IMR-90 (cell line): ENCODE measurements around the gene IRGQ. TPM values are rescaled to one million over a fixed set of nuclear protein-coding genes. Genes with fewer than 3 reads are reported as not detected.

ENCODE experiments used
- ATAC-seq: fragments of 200-7000 bp; cut with Tn5 transposase; 2 replicates; pipeline ENCODE4 v1.9.1; 2020; ENCODE audit warnings: low read depth, mild to moderate bottlenecking, moderate library complexity
- BruUV-seq: library from RNA; stranded (reverse); fragments of 400-500 nt; replicated peaks from 2 replicates; lab custom pipeline; 2021; lab: Mats Ljungman, UMichigan
- CTCF ChIA-PET: fragments of 300-600 bp; formaldehyde crosslinking; extraction: SDS; loops from one replicate; lab custom pipeline; 2021; ENCODE audit warnings: antibody characterized with exemption; lab: Yijun Ruan, JAX
- POLR2A ChIA-PET: fragments of 300-600 bp; sonication (Branson Sonifier 250); formaldehyde crosslinking; loops from one replicate; lab custom pipeline; 2022; ENCODE audit warnings: antibody characterized with exemption; ENCODE audit not compliant: unreplicated experiment; lab: Charles Lee
- DNase-seq: peaks from one replicate; pipeline ENCODE4 v3.0.0; 2013
- H2AFZ ChIP-seq: replicated peaks from 2 replicates; pipeline ENCODE3; 2013; ENCODE audit warnings: low read length, mild to moderate bottlenecking; ENCODE audit not compliant: poor library complexity
- H2AK5ac ChIP-seq: 2 replicates; pipeline ENCODE4 v1.6.1; 2013; ENCODE audit warnings: low read depth, low read length, inconsistent platforms
- H2AK9ac ChIP-seq: replicated peaks from 2 replicates; pipeline ENCODE3; 2013; ENCODE audit warnings: mild to moderate bottlenecking, low read depth, low read length, moderate library complexity; ENCODE audit not compliant: poor library complexity
- H2BK120ac ChIP-seq: 2 replicates; pipeline ENCODE4 v1.6.1; 2013; ENCODE audit warnings: low read depth, low read length, inconsistent platforms
- H2BK15ac ChIP-seq: 3 replicates; pipeline ENCODE4 v1.6.1; 2013; ENCODE audit warnings: low read depth, low read length, inconsistent platforms
- H2BK20ac ChIP-seq: 2 replicates; pipeline ENCODE4 v1.6.1; 2013; ENCODE audit warnings: low read depth, mild to moderate bottlenecking, inconsistent platforms, low read length, moderate library complexity
- H2BK5ac ChIP-seq: 2 replicates; pipeline ENCODE4 v1.6.1; 2013; ENCODE audit warnings: mild to moderate bottlenecking, low read depth, low read length, inconsistent platforms; ENCODE audit not compliant: poor library complexity, severe bottlenecking
- H3K14ac ChIP-seq: replicated peaks from 2 replicates; pipeline ENCODE4 v1.6.1; 2013; ENCODE audit warnings: low read depth, low read length, inconsistent platforms
- H3K18ac ChIP-seq: 2 replicates; pipeline ENCODE4 v1.6.1; 2013; ENCODE audit warnings: low read depth, low read length, control low read depth
- H3K23ac ChIP-seq: 2 replicates; pipeline ENCODE4 v1.6.1; 2013; ENCODE audit warnings: low read depth, low read length, inconsistent platforms
- H3K27ac ChIP-seq: 2 replicates; pipeline ENCODE4 v1.5.1; 2013; ENCODE audit warnings: mild to moderate bottlenecking, control low read depth, low read length; ENCODE audit not compliant: insufficient read depth
- H3K27me3 ChIP-seq: 2 replicates; pipeline ENCODE4 v1.6.1; 2013; ENCODE audit warnings: low read length; ENCODE audit not compliant: control insufficient read depth, insufficient read depth
- H3K36me3 ChIP-seq: 2 replicates; pipeline ENCODE4 v1.6.1; 2013; ENCODE audit warnings: low read length, mixed read lengths; ENCODE audit not compliant: control insufficient read depth, insufficient read depth
- H3K4ac ChIP-seq: 2 replicates; pipeline ENCODE4 v1.6.1; 2013; ENCODE audit warnings: low read depth, low read length, inconsistent platforms
- H3K4me1 ChIP-seq: 2 replicates; pipeline ENCODE4 v1.6.1; 2013; ENCODE audit warnings: low read length, mixed read lengths; ENCODE audit not compliant: control insufficient read depth, insufficient read depth
- H3K4me2 ChIP-seq: 2 replicates; pipeline ENCODE4 v1.6.1; 2013; ENCODE audit warnings: low read depth, mild to moderate bottlenecking, control low read depth, low read length, moderate library complexity
- H3K4me3 ChIP-seq: 2 replicates; pipeline ENCODE4 v1.5.1; 2013; ENCODE audit warnings: low read depth, mild to moderate bottlenecking, control low read depth, low read length, moderate library complexity; ENCODE audit not compliant: insufficient read depth
- H3K56ac ChIP-seq: 2 replicates; pipeline ENCODE4 v1.6.1; 2013; ENCODE audit warnings: low read length, inconsistent platforms; ENCODE audit not compliant: insufficient read depth; ENCODE audit errors: extremely low read depth
- H3K79me1 ChIP-seq, 2 experiments: 2 replicates each; pipeline ENCODE4 v1.6.1; 2013; ENCODE audit warnings: low read length in 2 of 2, inconsistent platforms in 1 of 2, low read depth in 1 of 2
- H3K9ac ChIP-seq: 2 replicates; pipeline ENCODE4 v1.6.1; 2013; ENCODE audit warnings: low read depth, low read length, control low read depth
- H3K9me1 ChIP-seq: 2 replicates; pipeline ENCODE4 v1.6.1; 2013; ENCODE audit warnings: low read length, inconsistent platforms; ENCODE audit not compliant: insufficient read depth
- H3K9me3 ChIP-seq: 2 replicates; pipeline ENCODE4 v1.6.1; 2013; ENCODE audit warnings: low read length; ENCODE audit not compliant: control insufficient read depth, insufficient read depth
- H4K20me1 ChIP-seq: 2 replicates; pipeline ENCODE4 v1.6.1; 2013; ENCODE audit warnings: low read length, inconsistent platforms; ENCODE audit not compliant: insufficient read depth
- H4K5ac ChIP-seq: 2 replicates; pipeline ENCODE4 v1.6.1; 2013; ENCODE audit warnings: mild to moderate bottlenecking, low read depth, low read length, control low read depth
- H4K8ac ChIP-seq, 2 experiments: 2 replicates each; pipeline ENCODE4 v1.6.1; 2013; ENCODE audit warnings: low read depth in 2 of 2, low read length in 2 of 2, control low read depth in 1 of 2, inconsistent platforms in 1 of 2
- H4K91ac ChIP-seq: 2 replicates; pipeline ENCODE4 v1.6.1; 2013; ENCODE audit warnings: low read depth, low read length, inconsistent platforms; ENCODE audit not compliant: insufficient read depth
- BHLHE40 ChIP-seq: fragments of 150-350 bp; IDR thresholded peaks from 2 replicates; pipeline ENCODE4 v1.6.1; 2016; ENCODE audit warnings: mild to moderate bottlenecking, low read depth, low read length
- CEBPB ChIP-seq: IDR thresholded peaks from 2 replicates; pipeline ENCODE4 v1.6.1; 2012; ENCODE audit warnings: low read depth, low read length, improper control_type of control experiment
- CHD1 ChIP-seq: IDR thresholded peaks from 2 replicates; pipeline ENCODE4 v1.6.1; 2012; ENCODE audit warnings: low read depth, low read length, improper control_type of control experiment
- CTCF ChIP-seq: conservative IDR thresholded peaks from 2 replicates; pipeline ENCODE4 v1.5.1; 2012; ENCODE audit warnings: mild to moderate bottlenecking, low read depth, low read length, improper control_type of control experiment
- ELK1 ChIP-seq: fragments of 150-350 bp; IDR thresholded peaks from 2 replicates; pipeline ENCODE4 v1.6.1; 2016; ENCODE audit warnings: low read depth, mild to moderate bottlenecking, low read length, moderate library complexity, borderline replicate concordance
- FOS ChIP-seq: fragments of 150-350 bp; IDR thresholded peaks from 2 replicates; pipeline ENCODE4 v1.6.1; 2016; ENCODE audit warnings: low read depth, low read length
- MAFK ChIP-seq: IDR thresholded peaks from 2 replicates; pipeline ENCODE4 v1.6.1; 2012; ENCODE audit warnings: low read depth, low read length, improper control_type of control experiment
- MAZ ChIP-seq: IDR thresholded peaks from 2 replicates; pipeline ENCODE4 v1.6.1; 2012; ENCODE audit warnings: low read depth, mild to moderate bottlenecking, low read length, improper control_type of control experiment, moderate library complexity, borderline replicate concordance
- MXI1 ChIP-seq: IDR thresholded peaks from 2 replicates; pipeline ENCODE4 v1.6.1; 2012; ENCODE audit warnings: low read depth, mild to moderate bottlenecking, low read length, moderate library complexity, borderline replicate concordance
- POLR2A ChIP-seq: IDR thresholded peaks from 2 replicates; pipeline ENCODE4 v1.6.1; 2012; ENCODE audit warnings: mild to moderate bottlenecking, low read depth, low read length
- RAD21 ChIP-seq: IDR thresholded peaks from 2 replicates; pipeline ENCODE4 v1.6.1; 2012; ENCODE audit warnings: low read length, improper control_type of control experiment
- RCOR1 ChIP-seq: IDR thresholded peaks from 2 replicates; pipeline ENCODE4 v1.6.1; 2012; ENCODE audit warnings: mild to moderate bottlenecking, low read length, improper control_type of control experiment; ENCODE audit not compliant: insufficient replicate concordance
- RFX5 ChIP-seq: IDR thresholded peaks from 2 replicates; pipeline ENCODE4 v1.8.0; 2012; ENCODE audit warnings: low read depth, mild to moderate bottlenecking, low read length, moderate library complexity
- SMC3 ChIP-seq: fragments of 150-350 bp; IDR thresholded peaks from 2 replicates; pipeline ENCODE4 v1.6.1; 2016; ENCODE audit warnings: low read depth, mild to moderate bottlenecking, antibody characterized with exemption, low read length, moderate library complexity
- USF2 ChIP-seq: fragments of 150-350 bp; IDR thresholded peaks from 2 replicates; pipeline ENCODE4 v1.6.1; 2017; ENCODE audit warnings: mild to moderate bottlenecking, antibody characterized with exemption, low read length, low read depth
- WGBS, 2 experiments: methylation state at CpG; one replicate each; pipeline versions ENCODE4 v1.1.5 to v1.1.7; 2013; ENCODE audit warnings: missing lambda C conversion rate in 2 of 2; ENCODE audit not compliant: insufficient read length in 1 of 2; ENCODE audit errors: extremely low coverage in 2 of 2; 5-methylcytosine and 5-hydroxymethylcytosine counted together
- dilution Hi-C: fragments of 300-500 bp; cut with HindIII; formaldehyde crosslinking; loops from one replicate; pipeline ENCODE4 v1.14.3; 2018; ENCODE audit warnings: low sequenced_read_pairs; ENCODE audit not compliant: unreplicated experiment
- in situ Hi-C: fragments of 300-500 bp; cut with MboI; formaldehyde crosslinking; loops from 3 replicates; pipeline ENCODE4 v1.14.3; 2019; ENCODE audit warnings: low sequenced_read_pairs, inconsistent platforms, mixed read lengths
- intact Hi-C: fragments of 100-400 bp; cut with micrococcal nuclease; formaldehyde crosslinking; loops from 2 replicates; pipeline ENCODE4 v1.10.0; 2022
- polyA plus RNA-seq, 3 experiments: library from polyadenylated mRNA; depleted of rRNA; stranded (reverse); fragments of >200 nt; gene quantifications; 2 replicates each; pipeline ENCODE4 v1.2.3, GENCODE V29; 2012; ENCODE audit warnings: low replicate concordance in 1 of 3
- total RNA-seq: library from RNA; depleted of rRNA; stranded (reverse); fragments of >200 nt; gene quantifications from 2 replicates; pipeline ENCODE4 v1.2.3, GENCODE V29; 2012

IRGQ gene
- total and polyA plus RNA-seq, 2 of the 4 experiments (the other 2 are of a cell fraction): 9.0 to 9.9 TPM

- Histone ChIP-seq H4K20me1 (peaks cover 10% of the 10 kb centered on the region), H3K56ac (no peak overlapping the region), H2BK15ac (no peak overlapping the region), H3K27me3 (no peaks in the 10 kb centered on the region), H3K79me1 (peaks cover 25 to 63% of the 10 kb centered on the region in 2 experiments), H4K8ac (no peak overlapping the region), H3K18ac (no peak overlapping the region), H3K4me3 (no peak overlapping the region), H4K5ac (no peak overlapping the region), H3K4me2 (no peak overlapping the region), H3K23ac (no peak overlapping the region), H3K36me3 (peaks cover 43% of the 10 kb centered on the region), H2AK5ac (no peak overlapping the region), H3K4ac (no peak overlapping the region), H4K91ac (no peak overlapping the region), H3K4me1 (peaks cover 4% of the 10 kb centered on the region), H2AK9ac (no peak overlapping the region), H2BK20ac (no peak overlapping the region), H3K9me1 (no peaks in the 10 kb centered on the region), H2BK5ac (no peak overlapping the region), H2AFZ (no peak overlapping the region), H3K27ac (no peak overlapping the region), H3K14ac (no peak overlapping the region), H3K9ac (no peak overlapping the region), H3K9me3 (no peaks in the 10 kb centered on the region), H2BK120ac (no peak overlapping the region)
- DNase-seq (no peak), ATAC-seq (no peak)
- BruUV-seq: no TSS peak
- POLR2A ChIA-PET: no interaction called here
- in situ Hi-C loops (no loop called here), dilution Hi-C loops (no loop called here), intact Hi-C loops (no loop called here)
- 96% methylated on average over 30 of the region's 63 CpGs; no CpG with 5 or more reads in 1 of the 2 experiments for WGBS, 2 experiments
- CTCF ChIA-PET: no interaction called here
- TF ChIP-seq POLR2A: no peak
- TF ChIP-seq FOS: no peak
- no peak for TF ChIP-seq SMC3
- TF ChIP-seq RFX5: no peak
- TF ChIP-seq RAD21: no peak
- TF ChIP-seq MAZ: no peak
- TF ChIP-seq MAFK: no peak
- no peak for TF ChIP-seq ELK1
- TF ChIP-seq MXI1: no peak
- no peak for TF ChIP-seq RCOR1
- no peak for TF ChIP-seq CTCF
- TF ChIP-seq USF2: no peak
- no peak for TF ChIP-seq BHLHE40
- TF ChIP-seq CHD1: no peak
- TF ChIP-seq CEBPB: no peak
Observed at GRCh38 chr19:43591904-43592772, 3.8 kb downstream of the IRGQ start.
